Ovary (tissue), 9 donors: ENCODE data around the gene TMEM238L. TPM values are rescaled to one million over a fixed set of nuclear protein-coding genes. Genes with fewer than 3 reads are reported as not detected.

ENCODE experiments used
- DNase-seq, 5 donors: peaks; one replicate each; pipeline ENCODE4 v3.0.0-alpha.2; 2019 to 2020
- H3K27ac ChIP-seq, 2 donors: fragments of 200-600 bp; one replicate each; pipeline versions ENCODE4 v1.5.1 to v1.8.0; 2019 to 2022
- H3K27me3 ChIP-seq: fragments of 200-600 bp; one replicate; pipeline ENCODE4 v1.8.0; 2022
- H3K36me3 ChIP-seq: fragments of 200-600 bp; sonication (generic); one replicate; pipeline ENCODE4 v1.5.1; 2019
- H3K4me1 ChIP-seq: one replicate; pipeline ENCODE4 v1.8.1; 2013; ENCODE audit warnings: mild to moderate bottlenecking, moderate library complexity; ENCODE audit not compliant: insufficient read depth
- H3K4me3 ChIP-seq: fragments of 200-600 bp; sonication (generic); one replicate; pipeline ENCODE4 v1.5.1; 2017
- H3K9me3 ChIP-seq, 2 donors: fragments of 200-600 bp in 1 of 2; sonication (generic) in 1 of 2; one replicate each; pipeline versions ENCODE4 v1.5.1 to v1.8.1; 2013 to 2019; ENCODE audit warnings: mild to moderate bottlenecking in 1 of 2, moderate library complexity in 1 of 2
- CTCF ChIP-seq, 3 donors: fragments of 450-650 bp in 2 of 3; fragments of 200-600 bp in 1 of 3; IDR thresholded peaks; one replicate each; pipeline versions ENCODE4 v1.5.1 to v1.8.0; 2016 to 2022; ENCODE audit warnings: antibody characterized with exemption in 3 of 3, mild to moderate bottlenecking in 1 of 3
- EP300 ChIP-seq: sonication (generic); formaldehyde crosslinking; IDR thresholded peaks from one replicate; pipeline ENCODE4 v1.6.1; 2017; ENCODE audit warnings: antibody characterized with exemption
- POLR2A ChIP-seq: fragments of 450-650 bp; IDR thresholded peaks from one replicate; pipeline ENCODE4 v1.6.1; 2017; ENCODE audit warnings: antibody characterized with exemption, mild to moderate bottlenecking, moderate library complexity
- WGBS, 3 donors: extraction: QIAGEN DNeasy Blood & Tissue Kit in 1 of 3; methylation state at CpG; one replicate each; pipeline versions ENCODE4 v1.1.5 to v1.1.7; 2013 to 2017; 5-methylcytosine and 5-hydroxymethylcytosine counted together
- intact Hi-C, 4 donors: fragments of 100-400 bp; cut with DNase I; formaldehyde crosslinking; loops; one replicate each; pipeline versions ENCODE4 v1.11.0 to v1.15.1; 2022 to 2023
- polyA plus RNA-seq, 2 donors: library from polyadenylated mRNA; stranded (reverse); fragments of 200-250 nt in 1 of 2; fragments of 350-450 nt in 1 of 2; fragmentation: Illumina TruSeq in 1 of 2; extraction: RNeasy Lipid Tissue Mini Kit (QIAGEN cat#74804) in 1 of 2; gene quantifications; one replicate each; pipeline ENCODE4 v1.2.3, GENCODE V29; 2013 to 2014
- total RNA-seq, 7 donors: library from RNA; depleted of rRNA in 2 of 7; stranded (reverse); fragments of >200 nt in 2 of 7; fragmentation: NEBNext Ultra II Directional in 3 of 7; extraction: Animal tissue kit (Norgen Biotek cat#: 25700) in 3 of 7; gene quantifications; one replicate each; pipeline versions ENCODE4 v1.1.0 to v1.2.4, GENCODE V29; 2016 to 2023
- donor health status: DM: no; HTN: no; CAD: no; lungs with moderate emphysema.
- donor health status: DM: no; HTN: no; CAD: no.
- donor health status: Bipolar disorder and iron deficiency.
- donor health status: DM: yes; HTN: yes; CAD: no.
- donor health status: DM: no; HTN: no; CAD: no.
- donor health status: DM: yes; HTN: yes; CAD: no.

TMEM238L gene
- total and polyA plus RNA-seq, 9 donors: not detected

- no peak overlapping the region for H3K4me3 ChIP-seq
- H3K27me3 ChIP-seq: no peaks in the 10 kb centered on the region
- DNase-seq: no peak
- H3K36me3 ChIP-seq: no peaks in the 10 kb centered on the region
- TF ChIP-seq CTCF (IDR thresholded peaks at IDR 0.05): no peak
- intact Hi-C loops: no loop called here
- no peaks in the 10 kb centered on the region for H3K9me3 ChIP-seq
- H3K4me1 ChIP-seq: peaks cover 5% of the 10 kb centered on the region
- no peak overlapping the region for H3K27ac ChIP-seq
- 94 to 99% (median 99%) methylated on average over 2 of the region's 2 CpGs for WGBS, 3 donors
These were observed 18.6 kb downstream of the TMEM238L start for GRCh38 chr17:10785295-10785694.

- 86 to 92% (median 88%) methylated on average over 2 of the region's 2 CpGs for WGBS, 3 donors
- no peak for DNase-seq
- Histone ChIP-seq H3K4me1 (no peaks in the 10 kb centered on the region), H3K9me3 (no peaks in the 10 kb centered on the region), H3K4me3 (no peak overlapping the region), H3K27me3 (no peaks in the 10 kb centered on the region), H3K36me3 (no peaks in the 10 kb centered on the region), H3K27ac (no peak overlapping the region)
- intact Hi-C loops: no loop called here
- TF ChIP-seq EP300 (no peak), CTCF (IDR thresholded peaks at IDR 0.05) (no peak), POLR2A (no peak)
These were observed 24.3 kb downstream of the TMEM238L start for GRCh38 chr17:10779609-10780008.

- WGBS, 3 donors: 91 to 94% (median 92%) methylated on average over 6 of the region's 6 CpGs
- Histone ChIP-seq H3K9me3 (no peaks in the 10 kb centered on the region), H3K4me3 (no peak overlapping the region), H3K27me3 (no peaks in the 10 kb centered on the region), H3K36me3 (no peaks in the 10 kb centered on the region), H3K27ac (no peak overlapping the region), H3K4me1 (no peaks in the 10 kb centered on the region)
- TF ChIP-seq POLR2A (no peak), CTCF (IDR thresholded peaks at IDR 0.05) (no peak), EP300 (no peak)
- intact Hi-C loops: no loop called here
- no peak for DNase-seq
These were observed 26.0 kb downstream of the TMEM238L start for GRCh38 chr17:10777890-10778289.

DNA sequence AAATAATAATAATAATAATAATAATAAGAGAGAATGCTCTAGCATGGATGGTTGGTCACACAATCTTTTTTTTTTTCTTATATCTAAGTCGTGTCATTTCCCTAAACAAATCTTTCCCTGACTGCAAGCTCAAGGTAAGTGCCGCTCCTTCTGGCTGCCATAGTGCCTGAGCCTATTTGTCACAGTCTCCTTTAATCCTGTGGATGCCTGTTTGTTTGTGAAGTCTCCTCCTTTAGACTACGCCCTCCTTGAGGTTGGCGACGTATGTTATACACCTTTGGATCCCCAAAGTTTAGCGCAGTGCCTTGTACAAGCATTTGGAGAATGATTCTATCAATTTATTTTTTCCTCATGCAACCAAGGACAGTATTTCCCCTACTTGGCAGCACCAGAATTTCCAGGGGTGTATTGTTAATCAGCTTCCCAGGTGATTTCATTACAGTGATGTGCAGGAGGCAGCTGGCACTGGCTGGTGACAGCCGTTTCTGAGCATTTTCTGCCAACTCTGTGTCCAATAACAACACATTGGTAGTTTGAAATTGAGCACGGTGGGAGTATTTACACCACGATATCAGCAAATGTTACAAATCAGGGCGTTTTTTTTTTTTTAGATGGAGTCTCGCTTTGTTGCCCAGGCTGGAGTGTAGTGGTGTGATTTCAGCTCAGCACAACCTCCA is 26.6 kb downstream of the TMEM238L start:
- no peak for DNase-seq
- intact Hi-C loops: no loop called here
- WGBS, 3 donors: 82 to 89% (median 88%) methylated on average over 11 of the region's 11 CpGs
- Histone ChIP-seq H3K9me3 (no peaks in the 10 kb centered on the region), H3K27ac (no peak overlapping the region), H3K27me3 (no peaks in the 10 kb centered on the region), H3K4me1 (no peaks in the 10 kb centered on the region), H3K4me3 (no peak overlapping the region), H3K36me3 (no peaks in the 10 kb centered on the region)
- no peak for TF ChIP-seq POLR2A
- no peak for TF ChIP-seq EP300
- TF ChIP-seq CTCF (IDR thresholded peaks at IDR 0.05): no peak
